ENCODE results near the gene ADCY5.

Gene ADCY5

DNA sequence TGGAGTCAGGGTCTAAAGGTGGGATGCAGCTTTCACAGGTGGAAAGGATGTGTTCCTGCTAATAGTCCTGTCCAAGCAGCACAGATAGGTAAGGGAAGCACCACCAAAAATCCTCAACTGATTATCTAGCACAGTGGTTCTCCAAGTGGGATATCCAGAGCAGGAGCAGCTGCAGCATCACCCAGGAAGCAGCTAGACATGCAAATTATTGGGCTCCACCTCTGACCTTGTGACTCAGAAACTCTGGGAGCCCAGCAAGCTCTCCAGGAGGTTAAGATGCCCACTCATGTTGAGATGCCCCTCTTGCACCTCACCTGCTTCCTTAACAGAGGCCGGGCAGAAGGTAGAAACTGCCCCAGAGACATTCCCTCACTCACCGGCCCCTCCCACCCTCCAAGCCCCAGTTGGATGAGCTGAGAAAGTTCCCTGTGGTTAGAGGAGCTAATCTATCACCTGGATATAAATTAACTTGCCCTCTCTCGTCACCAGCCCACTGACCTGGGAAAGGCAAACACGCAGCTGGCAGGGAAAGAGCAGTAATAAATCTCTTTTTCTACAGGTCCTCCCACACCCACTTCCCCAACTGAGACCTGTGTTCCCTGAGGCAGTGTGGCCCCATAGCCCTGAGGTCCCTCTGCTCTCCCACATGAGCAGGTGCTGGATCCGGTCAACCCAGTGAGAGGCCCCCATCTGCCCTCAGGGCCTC lies 39.3 kb downstream of the ADCY5 start (continued):
- TF ChIP-seq PRDM10 (tag by site-specific recombination; IDR thresholded peaks at IDR 0.05): 0 out of 2 replicates have a peak, but pooled peaks have one; percentile 32
- TF ChIP-seq, protein P1, sequence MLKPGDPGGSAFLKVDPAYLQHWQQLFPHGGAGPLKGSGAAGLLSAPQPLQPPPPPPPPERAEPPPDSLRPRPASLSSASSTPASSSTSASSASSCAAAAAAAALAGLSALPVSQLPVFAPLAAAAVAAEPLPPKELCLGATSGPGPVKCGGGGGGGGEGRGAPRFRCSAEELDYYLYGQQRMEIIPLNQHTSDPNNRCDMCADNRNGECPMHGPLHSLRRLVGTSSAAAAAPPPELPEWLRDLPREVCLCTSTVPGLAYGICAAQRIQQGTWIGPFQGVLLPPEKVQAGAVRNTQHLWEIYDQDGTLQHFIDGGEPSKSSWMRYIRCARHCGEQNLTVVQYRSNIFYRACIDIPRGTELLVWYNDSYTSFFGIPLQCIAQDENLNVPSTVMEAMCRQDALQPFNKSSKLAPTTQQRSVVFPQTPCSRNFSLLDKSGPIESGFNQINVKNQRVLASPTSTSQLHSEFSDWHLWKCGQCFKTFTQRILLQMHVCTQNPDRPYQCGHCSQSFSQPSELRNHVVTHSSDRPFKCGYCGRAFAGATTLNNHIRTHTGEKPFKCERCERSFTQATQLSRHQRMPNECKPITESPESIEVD (tag by site-specific recombination; IDR thresholded peaks at IDR 0.05): no peak
- peak; percentile 52 for TF ChIP-seq ZIC2 (tag by site-specific recombination; IDR thresholded peaks at IDR 0.05)
- no peak for TF ChIP-seq ZSCAN30 (tag by site-specific recombination; IDR thresholded peaks at IDR 0.05)
- TF ChIP-seq ZFHX2 (tag by site-specific recombination; conservative IDR thresholded peaks at IDR 0.05): peak; percentile 92
- no peak for TF ChIP-seq TCF7L2 (IDR thresholded peaks at IDR 0.05; ENCODE audit: borderline replicate concordance, low read depth, low read length)
- TF ChIP-seq ZNF580 (tag by site-specific recombination; IDR thresholded peaks at IDR 0.05): no peak
- TF ChIP-seq, protein P2, sequence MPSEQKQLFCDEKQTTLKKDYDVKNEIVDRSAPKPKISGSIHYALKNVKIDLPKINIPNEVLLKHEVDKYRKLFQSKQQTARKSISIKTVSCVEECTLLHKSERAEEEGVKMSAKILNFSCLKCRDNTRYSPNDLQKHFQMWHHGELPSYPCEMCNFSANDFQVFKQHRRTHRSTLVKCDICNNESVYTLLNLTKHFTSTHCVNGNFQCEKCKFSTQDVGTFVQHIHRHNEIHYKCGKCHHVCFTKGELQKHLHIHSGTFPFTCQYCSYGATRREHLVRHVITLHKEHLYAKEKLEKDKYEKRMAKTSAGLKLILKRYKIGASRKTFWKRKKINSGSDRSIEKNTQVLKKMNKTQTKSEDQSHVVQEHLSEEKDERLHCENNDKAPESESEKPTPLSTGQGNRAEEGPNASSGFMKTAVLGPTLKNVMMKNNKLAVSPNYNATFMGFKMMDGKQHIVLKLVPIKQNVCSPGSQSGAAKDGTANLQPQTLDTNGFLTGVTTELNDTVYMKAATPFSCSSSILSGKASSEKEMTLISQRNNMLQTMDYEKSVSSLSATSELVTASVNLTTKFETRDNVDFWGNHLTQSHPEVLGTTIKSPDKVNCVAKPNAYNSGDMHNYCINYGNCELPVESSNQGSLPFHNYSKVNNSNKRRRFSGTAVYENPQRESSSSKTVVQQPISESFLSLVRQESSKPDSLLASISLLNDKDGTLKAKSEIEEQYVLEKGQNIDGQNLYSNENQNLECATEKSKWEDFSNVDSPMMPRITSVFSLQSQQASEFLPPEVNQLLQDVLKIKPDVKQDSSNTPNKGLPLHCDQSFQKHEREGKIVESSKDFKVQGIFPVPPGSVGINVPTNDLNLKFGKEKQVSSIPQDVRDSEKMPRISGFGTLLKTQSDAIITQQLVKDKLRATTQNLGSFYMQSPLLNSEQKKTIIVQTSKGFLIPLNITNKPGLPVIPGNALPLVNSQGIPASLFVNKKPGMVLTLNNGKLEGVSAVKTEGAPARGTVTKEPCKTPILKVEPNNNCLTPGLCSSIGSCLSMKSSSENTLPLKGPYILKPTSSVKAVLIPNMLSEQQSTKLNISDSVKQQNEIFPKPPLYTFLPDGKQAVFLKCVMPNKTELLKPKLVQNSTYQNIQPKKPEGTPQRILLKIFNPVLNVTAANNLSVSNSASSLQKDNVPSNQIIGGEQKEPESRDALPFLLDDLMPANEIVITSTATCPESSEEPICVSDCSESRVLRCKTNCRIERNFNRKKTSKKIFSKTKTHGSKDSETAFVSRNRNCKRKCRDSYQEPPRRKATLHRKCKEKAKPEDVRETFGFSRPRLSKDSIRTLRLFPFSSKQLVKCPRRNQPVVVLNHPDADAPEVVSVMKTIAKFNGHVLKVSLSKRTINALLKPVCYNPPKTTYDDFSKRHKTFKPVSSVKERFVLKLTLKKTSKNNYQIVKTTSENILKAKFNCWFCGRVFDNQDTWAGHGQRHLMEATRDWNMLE (tag by site-specific recombination; conservative IDR thresholded peaks at IDR 0.05; ENCODE audit: low read depth): no peak
- TF ChIP-seq INSM2 (tag by site-specific recombination; IDR thresholded peaks at IDR 0.05): no peak
- TF ChIP-seq SP7 (tag by site-specific recombination; IDR thresholded peaks at IDR 0.05): peak; percentile 70
- no peak for TF ChIP-seq ZNF121 (tag by site-specific recombination; IDR thresholded peaks at IDR 0.05)

- H3K4me1 ChIP-seq (ENCODE audit: control insufficient read depth, insufficient read depth, low read length): peaks cover 9% of the 10 kb centered on the region
- H3K4me3 ChIP-seq (ENCODE audit: low read depth, low read length): no peak overlapping the region
- H3K27ac ChIP-seq (ENCODE audit: extremely low read depth, low read depth, low read length): no peak overlapping the region
- no peaks in the 10 kb centered on the region for H3K36me3 ChIP-seq (ENCODE audit: control insufficient read depth in 2 of 2, insufficient read depth in 1 of 2, low read length in 2 of 2)
- POLR2A ChIA-PET: no interaction called here
- no peaks in the 10 kb centered on the region for H3K9me3 ChIP-seq (ENCODE audit: control insufficient read depth, insufficient read depth, low read depth, low read length)
- CTCF ChIA-PET: no interaction called here
- TF ChIP-seq SP3 (tag by site-specific recombination; IDR thresholded peaks at IDR 0.05) (no peak), ZNF223 (tag by site-specific recombination; IDR thresholded peaks at IDR 0.05) (peak; percentile 52; the same call in 1 of the 2 replicates), PRDM2 (tag by site-specific recombination; IDR thresholded peaks at IDR 0.05; ENCODE audit: borderline replicate concordance) (no peak), ZNF335 (tag by site-specific recombination; conservative IDR thresholded peaks at IDR 0.05) (no peak)
Observed at GRCh38 chr3:123406598-123406997, 42.3 kb downstream of the ADCY5 start.
